OCI-LY7 (cell line): ENCODE measurements around the gene P2RX1.

Experiments
- EZH2phosphoT487 ChIP-seq: fragments of 200-600 bp; sonication (generic); IDR thresholded peaks from 2 replicates; pipeline ENCODE4 v1.6.1; 2018; ENCODE audit warnings: low read depth, borderline replicate concordance, mild to moderate bottlenecking, mixed run types, antibody characterized with exemption, low read length, moderate library complexity, mixed read lengths
- TF ChIP-seq, protein P1 (sequence below): fragments of 200-600 bp; sonication (generic); conservative IDR thresholded peaks from 2 replicates; pipeline ENCODE4 v1.5.1; 2014; ENCODE audit warnings: mild to moderate bottlenecking, antibody characterized with exemption, low read length, moderate library complexity, mixed read lengths

DNA sequence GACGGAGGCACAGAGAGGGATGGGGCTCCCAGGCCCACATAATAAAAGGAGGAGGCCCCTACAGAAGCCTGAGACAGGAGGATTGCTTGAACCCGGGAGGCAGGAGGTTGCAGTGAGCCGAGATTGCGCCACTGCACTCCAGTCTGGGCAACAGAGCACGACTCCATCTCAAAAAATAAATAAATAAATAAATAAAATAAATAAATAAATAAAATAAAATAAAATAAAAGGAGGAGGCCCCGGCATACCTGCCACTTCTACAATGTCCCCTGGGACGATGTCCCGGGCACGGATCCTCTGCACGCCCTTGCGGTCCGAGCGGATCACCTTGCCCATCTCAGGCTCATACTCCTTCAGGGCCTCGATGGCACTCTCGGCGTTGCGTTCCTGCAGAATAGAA is 34.7 kb upstream of the P2RX1 start:
- TF ChIP-seq, protein P1, sequence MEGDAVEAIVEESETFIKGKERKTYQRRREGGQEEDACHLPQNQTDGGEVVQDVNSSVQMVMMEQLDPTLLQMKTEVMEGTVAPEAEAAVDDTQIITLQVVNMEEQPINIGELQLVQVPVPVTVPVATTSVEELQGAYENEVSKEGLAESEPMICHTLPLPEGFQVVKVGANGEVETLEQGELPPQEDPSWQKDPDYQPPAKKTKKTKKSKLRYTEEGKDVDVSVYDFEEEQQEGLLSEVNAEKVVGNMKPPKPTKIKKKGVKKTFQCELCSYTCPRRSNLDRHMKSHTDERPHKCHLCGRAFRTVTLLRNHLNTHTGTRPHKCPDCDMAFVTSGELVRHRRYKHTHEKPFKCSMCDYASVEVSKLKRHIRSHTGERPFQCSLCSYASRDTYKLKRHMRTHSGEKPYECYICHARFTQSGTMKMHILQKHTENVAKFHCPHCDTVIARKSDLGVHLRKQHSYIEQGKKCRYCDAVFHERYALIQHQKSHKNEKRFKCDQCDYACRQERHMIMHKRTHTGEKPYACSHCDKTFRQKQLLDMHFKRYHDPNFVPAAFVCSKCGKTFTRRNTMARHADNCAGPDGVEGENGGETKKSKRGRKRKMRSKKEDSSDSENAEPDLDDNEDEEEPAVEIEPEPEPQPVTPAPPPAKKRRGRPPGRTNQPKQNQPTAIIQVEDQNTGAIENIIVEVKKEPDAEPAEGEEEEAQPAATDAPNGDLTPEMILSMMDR: no peak
- no peak for TF ChIP-seq EZH2phosphoT487
